ENCODE data around the gene DNAJC11. TPM values are rescaled to one million over a fixed set of nuclear protein-coding genes. Genes with fewer than 3 reads are reported as not detected.

DNAJC11 gene
- total RNA-seq, 3 donors from 2014 or later (not counting 1 experiment from before 2014, with no cell fraction given) = 28.7 to 40.1 (median 36.2) TPM

DNA sequence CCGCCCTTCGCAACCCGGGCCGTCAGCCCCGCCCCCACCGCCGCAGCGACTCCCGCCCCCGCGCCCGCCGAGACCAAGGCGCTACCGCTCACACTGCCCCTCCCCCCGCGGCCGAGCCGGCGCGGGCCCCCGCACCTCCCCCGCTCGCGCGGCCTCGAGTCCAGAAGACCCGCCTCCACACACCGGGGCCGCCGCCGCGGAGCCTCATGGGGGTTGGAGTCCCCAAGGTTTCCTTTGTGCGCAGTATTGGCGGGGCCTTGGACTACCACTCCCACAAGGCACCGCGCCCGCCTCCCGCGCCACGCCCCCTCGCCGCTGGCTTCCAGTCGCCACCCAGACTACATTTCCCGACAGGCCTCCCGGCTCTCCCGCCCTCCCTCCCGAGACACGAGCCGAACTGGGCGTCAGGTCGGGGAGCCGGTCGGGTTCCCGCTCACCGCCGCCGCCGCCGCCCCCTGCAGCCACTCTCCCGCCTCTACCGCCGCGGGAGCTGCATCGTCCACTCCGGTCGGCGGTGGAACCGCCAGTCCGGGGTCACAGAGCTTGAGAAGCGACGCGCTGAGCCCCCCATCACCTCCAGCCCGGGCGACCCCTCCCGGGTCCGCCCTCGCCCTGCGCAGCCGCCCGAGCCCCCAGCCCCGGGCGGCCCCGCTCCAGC, 88.1 kb downstream of the DNAJC11 start, which contains the start of gene PHF13:
PHF13 (plus strand) TSS at position 371 of the 658 bp plus-strand sequence. CDS start 336 bp downstream, outside the sequence.
- Mint-ChIP-seq H3K4me1 (peaks cover 7 to 14% of the 10 kb centered on the region in 2 donors), H3K9me3 (no peaks in the 10 kb centered on the region), H3K27ac (peak within 1 kb of the TSS; percentile 85 to 88), H3K36me3 (no peaks in the 10 kb centered on the region), H3K27me3 (ENCODE audit: low read depth in 2 of 2) (no peaks in the 10 kb centered on the region), H3K4me3 (peak within 1 kb of the TSS; percentile 93)
- WGBS (ENCODE audit: insufficient coverage) = under 1% methylated on average over 84 of the region's 84 CpGs
- H3K36me3 ChIP-seq (ENCODE audit: control insufficient read depth, insufficient read depth, low read length) = no peaks in the 10 kb centered on the region
- H3K27ac ChIP-seq (ENCODE audit: low read length) = peak within 1 kb of the TSS; percentile 61
- intact Hi-C loops (cut with micrococcal nuclease) = loop anchor here (1.0 kb wide), 1 partner anchor 10 kb away; no protein-coding TSS in a partner anchor
- DNase-seq (peak; percentile 98 to 99), ATAC-seq (peak; percentile 94 to 100 (median 96))
- no peaks in the 10 kb centered on the region for H3K9me3 ChIP-seq (ENCODE audit: control insufficient read depth, insufficient read depth, low read length)
- H3K4me3 ChIP-seq (ENCODE audit: low read length) = peak within 1 kb of the TSS; percentile 64
- peaks cover 17% of the 10 kb centered on the region for H3K4me1 ChIP-seq (ENCODE audit: control insufficient read depth, insufficient read depth, low read length)
- no peaks in the 10 kb centered on the region for H3K27me3 ChIP-seq (ENCODE audit: control insufficient read depth, insufficient read depth, low read length)
- TF ChIP-seq, protein P1, sequence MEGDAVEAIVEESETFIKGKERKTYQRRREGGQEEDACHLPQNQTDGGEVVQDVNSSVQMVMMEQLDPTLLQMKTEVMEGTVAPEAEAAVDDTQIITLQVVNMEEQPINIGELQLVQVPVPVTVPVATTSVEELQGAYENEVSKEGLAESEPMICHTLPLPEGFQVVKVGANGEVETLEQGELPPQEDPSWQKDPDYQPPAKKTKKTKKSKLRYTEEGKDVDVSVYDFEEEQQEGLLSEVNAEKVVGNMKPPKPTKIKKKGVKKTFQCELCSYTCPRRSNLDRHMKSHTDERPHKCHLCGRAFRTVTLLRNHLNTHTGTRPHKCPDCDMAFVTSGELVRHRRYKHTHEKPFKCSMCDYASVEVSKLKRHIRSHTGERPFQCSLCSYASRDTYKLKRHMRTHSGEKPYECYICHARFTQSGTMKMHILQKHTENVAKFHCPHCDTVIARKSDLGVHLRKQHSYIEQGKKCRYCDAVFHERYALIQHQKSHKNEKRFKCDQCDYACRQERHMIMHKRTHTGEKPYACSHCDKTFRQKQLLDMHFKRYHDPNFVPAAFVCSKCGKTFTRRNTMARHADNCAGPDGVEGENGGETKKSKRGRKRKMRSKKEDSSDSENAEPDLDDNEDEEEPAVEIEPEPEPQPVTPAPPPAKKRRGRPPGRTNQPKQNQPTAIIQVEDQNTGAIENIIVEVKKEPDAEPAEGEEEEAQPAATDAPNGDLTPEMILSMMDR (IDR thresholded peaks at IDR 0.05) = no peak

DNA sequence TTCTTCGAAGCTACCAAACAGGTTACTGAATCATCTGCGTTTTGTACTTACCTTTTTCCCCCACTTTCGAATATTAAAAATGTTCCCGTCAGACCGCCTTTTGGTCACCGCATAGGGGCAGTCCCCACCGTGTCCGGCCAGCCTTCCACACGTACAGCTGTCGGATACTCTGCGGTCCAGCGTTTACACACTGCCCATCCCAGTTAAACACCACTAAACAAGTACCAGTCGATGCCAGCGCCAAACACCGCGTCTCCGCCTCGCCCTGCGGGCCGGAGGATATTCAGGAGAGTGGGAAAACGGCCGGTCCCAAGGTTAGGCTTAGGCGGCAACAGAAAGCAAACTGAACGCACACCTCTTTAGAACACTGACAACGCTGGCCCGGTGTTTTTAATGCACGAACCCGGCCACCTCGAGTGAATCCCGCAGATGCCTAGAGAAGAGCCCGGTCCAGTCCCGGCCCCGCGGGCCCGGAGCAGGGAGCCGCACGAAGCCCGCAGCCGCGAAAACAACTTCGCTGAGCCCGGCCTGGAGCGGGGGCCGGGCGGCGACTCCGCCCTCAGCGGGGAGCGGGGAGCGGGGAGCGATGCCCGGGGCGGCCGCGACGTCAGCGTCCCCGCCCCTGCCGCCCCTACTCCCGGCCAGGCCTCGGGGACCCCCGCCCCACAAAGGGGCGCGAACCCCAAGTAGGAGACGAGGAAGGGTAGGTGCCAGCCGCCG, 88.8 kb downstream of the DNAJC11 start:
- H3K36me3 Mint-ChIP-seq = no peaks in the 10 kb centered on the region
- peak overlapping the region; percentile 61 for H3K27ac ChIP-seq (ENCODE audit: low read length)

DNA sequence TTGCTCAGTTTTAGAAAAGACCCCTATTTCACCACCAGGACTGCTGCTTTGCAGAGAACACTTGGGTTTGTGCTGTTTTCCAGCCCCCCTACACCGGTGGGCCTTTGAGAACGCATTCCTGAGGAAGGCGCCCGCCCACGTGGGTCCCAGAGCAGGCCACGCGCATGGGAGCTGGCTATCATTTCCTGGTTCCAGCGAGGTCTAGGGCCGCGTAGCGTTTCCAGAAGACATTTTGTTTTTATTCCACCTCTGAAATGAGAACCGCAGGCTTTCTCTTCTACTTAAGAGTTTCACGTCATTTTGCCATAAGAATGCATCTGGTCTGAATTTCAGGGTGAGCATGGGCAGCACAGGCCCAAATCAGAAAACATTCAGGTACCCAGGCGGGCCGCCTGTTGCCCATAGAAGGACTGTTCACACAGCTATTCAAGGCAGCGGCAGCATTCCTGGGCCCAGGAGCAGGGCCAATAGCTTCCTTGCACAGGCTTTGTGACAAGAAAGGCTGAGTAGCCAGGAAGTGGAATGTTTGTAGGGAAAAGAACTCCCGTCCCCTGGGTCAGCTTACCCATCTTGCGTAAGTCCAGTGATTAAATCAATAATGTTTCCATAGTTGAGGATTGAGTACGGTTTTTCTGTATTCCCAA, 97.6 kb downstream of the DNAJC11 start:
- no peaks in the 10 kb centered on the region for H3K9me3 ChIP-seq (ENCODE audit: control insufficient read depth, insufficient read depth, low read length)
- H3K27ac ChIP-seq (ENCODE audit: low read length) = peak overlapping the region; percentile 96
- TF ChIP-seq, protein P1 (IDR thresholded peaks at IDR 0.05) = no peak
- Mint-ChIP-seq H3K9me3 (no peaks in the 10 kb centered on the region), H3K27ac (peak overlapping the region; percentile 93 to 99), H3K36me3 (no peaks in the 10 kb centered on the region), H3K27me3 (ENCODE audit: low read depth in 2 of 2) (no peaks in the 10 kb centered on the region), H3K4me3 (peak overlapping the region; percentile 88), H3K4me1 (peaks cover 35 to 36% of the 10 kb centered on the region in 2 donors)
- intact Hi-C loops (cut with micrococcal nuclease) = loop anchor here (1.0 to 5.0 kb wide), 3 partner anchors 9 to 577 kb away; partner anchors contain the start of genes CAMTA1 and PHF13
- WGBS (ENCODE audit: insufficient coverage) = 71% methylated on average over 18 of the region's 19 CpGs
- ATAC-seq (no peak), DNase-seq (no peak)
- no peaks in the 10 kb centered on the region for H3K36me3 ChIP-seq (ENCODE audit: control insufficient read depth, insufficient read depth, low read length)
- H3K4me3 ChIP-seq (ENCODE audit: low read length) = peak overlapping the region; percentile 78
- H3K4me1 ChIP-seq (ENCODE audit: control insufficient read depth, insufficient read depth, low read length) = peaks cover 40% of the 10 kb centered on the region
- no peaks in the 10 kb centered on the region for H3K27me3 ChIP-seq (ENCODE audit: control insufficient read depth, insufficient read depth, low read length)

More for the DNA sequence above, 88.8 kb downstream of the DNAJC11 start:
- Histone ChIP-seq H3K9me3 (ENCODE audit: control insufficient read depth, insufficient read depth, low read length) (no peaks in the 10 kb centered on the region), H3K4me1 (ENCODE audit: control insufficient read depth, insufficient read depth, low read length) (peaks cover 17% of the 10 kb centered on the region), H3K36me3 (ENCODE audit: control insufficient read depth, insufficient read depth, low read length) (no peaks in the 10 kb centered on the region), H3K27me3 (ENCODE audit: control insufficient read depth, insufficient read depth, low read length) (no peaks in the 10 kb centered on the region), H3K4me3 (ENCODE audit: low read length) (peak overlapping the region; percentile 64)
- peak; percentile 30 to 38 (median 34) for ATAC-seq
- Mint-ChIP-seq H3K27me3 (ENCODE audit: low read depth in 2 of 2) (no peaks in the 10 kb centered on the region), H3K4me1 (peaks cover 7 to 14% of the 10 kb centered on the region in 2 donors), H3K4me3 (peak overlapping the region; percentile 93), H3K9me3 (no peaks in the 10 kb centered on the region), H3K27ac (peak overlapping the region; percentile 85 to 88)
- under 1% methylated on average over 67 of the region's 67 CpGs for WGBS (ENCODE audit: insufficient coverage)
- no peak for DNase-seq
- TF ChIP-seq, protein P1 (IDR thresholded peaks at IDR 0.05) = no peak
- intact Hi-C loops (cut with micrococcal nuclease) = loop anchor here (1.0 kb wide), 1 partner anchor 10 kb away; no protein-coding TSS in a partner anchor

Data from natural killer cell (primary cell).